HG02973 (cell line): ENCODE data around the gene IL17C.

Experiments used
- ATAC-seq: cut with Tn5 transposase; IDR thresholded peaks from one replicate; pipeline ENCODE4 v1.9.1; 2021; ENCODE audit warnings: moderate library complexity; ENCODE audit not compliant: unreplicated experiment

Gene IL17C

DNA sequence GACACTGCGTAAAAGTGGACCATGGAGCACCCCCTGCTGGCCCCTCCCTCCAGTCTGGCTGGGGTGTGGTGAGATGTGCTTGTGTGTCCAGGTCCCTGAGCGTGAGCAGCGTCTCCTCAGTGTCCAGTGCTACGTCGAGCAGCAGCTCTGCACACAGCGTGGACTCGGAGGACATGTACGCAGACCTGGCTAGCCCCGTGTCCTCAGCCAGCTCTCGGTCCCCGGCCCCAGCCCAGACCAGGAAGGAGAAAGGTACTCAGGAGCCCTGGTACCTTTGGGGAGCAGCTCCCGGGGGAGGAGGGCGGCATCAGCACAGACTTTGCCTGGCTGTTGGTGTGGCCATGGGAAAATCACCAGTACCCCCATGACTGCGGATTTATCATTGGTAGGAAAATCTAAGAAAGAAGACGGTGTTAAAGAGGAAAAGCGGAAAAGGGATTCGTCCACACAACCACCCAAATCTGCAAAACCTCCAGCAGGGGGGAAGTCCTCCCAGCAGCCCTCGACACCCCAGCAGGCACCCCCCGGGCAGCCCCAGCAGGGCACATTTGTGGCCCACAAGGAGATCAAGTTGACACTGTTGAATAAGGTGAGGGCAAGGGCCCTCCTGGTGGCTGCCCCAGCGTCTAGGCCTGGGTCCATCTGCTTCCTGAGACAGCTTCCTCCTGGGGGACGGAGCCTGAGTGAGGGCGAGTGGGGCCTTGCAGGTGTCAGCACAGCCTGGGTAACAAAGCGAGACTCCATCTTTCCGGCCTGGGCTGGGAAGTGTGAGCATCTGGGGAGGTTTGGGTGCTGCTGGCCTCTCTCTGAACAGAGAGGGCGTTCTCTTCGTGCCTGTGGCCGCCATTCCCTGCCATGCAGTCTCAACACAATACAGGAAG is 10.6 kb upstream of the IL17C start:
- no peak for ATAC-seq

DNA sequence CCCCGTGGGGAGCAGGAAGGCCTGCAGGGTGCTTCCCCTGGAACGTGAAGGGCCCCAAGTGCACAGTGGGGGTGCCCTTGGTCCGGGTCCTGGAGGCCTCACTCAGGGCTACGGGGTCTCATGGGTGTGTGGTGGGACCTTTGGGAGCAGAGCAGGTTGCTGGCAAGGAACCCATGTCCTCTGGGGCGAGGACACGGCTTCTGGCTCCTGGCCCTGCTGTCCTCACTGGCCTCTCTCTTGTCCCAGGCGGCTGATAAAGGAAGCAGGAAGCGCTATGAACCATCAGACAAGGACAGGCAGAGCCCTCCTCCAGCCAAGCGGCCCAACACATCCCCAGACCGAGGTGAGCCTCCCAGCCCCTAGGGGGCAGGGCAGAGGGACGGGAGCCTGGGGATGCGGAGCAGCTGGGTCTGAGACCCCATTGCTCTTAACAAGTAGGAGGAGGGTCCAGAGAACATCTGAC is 9.8 kb upstream of the IL17C start:
- ATAC-seq, result no peak

GRCh38 chr16:88629835-88630234 is 8.5 kb upstream of the IL17C start:
- no peak for ATAC-seq

- ATAC-seq, result no peak
Measured at GRCh38 chr16:88630433-88630832, 7.9 kb upstream of the IL17C start.

DNA sequence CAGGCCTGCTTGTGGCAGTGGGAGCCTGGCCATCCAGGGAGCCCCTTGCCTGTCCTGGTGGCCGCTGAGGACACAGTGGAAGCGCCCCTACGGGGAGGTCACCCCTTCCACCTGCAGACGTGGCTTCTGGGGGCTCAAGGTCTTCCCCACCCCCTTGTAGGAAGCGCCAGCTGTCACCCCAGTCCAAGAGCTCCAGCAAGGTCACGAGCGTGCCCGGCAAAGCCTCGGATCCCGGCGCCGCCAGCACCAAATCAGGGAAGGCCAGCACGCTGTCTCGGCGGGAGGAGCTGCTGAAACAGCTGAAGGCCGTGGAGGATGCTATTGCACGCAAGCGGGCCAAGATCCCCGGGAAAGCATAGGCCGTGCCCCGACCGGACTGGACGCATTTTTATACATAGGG is 7.4 kb upstream of the IL17C start:
- no peak for ATAC-seq

DNA sequence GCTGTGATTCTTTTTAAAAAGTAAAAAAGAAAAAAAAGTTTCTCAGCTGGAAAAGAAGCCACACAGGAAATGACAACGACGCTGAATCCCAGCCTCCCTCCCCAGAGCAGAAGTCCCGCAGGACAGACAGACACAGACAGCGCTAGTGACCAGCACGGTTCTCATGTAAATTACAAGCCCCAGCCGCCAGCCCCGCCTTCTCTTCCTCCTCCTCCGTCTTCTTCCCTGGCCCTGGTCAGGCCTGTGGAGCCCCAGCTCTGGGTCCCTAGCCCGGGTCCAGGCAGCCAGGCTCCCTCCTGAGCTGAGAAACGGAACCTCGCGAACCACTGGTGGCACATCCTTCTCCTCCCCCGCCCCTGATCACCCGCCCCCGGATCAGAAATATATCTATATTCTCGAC is 7.0 kb upstream of the IL17C start:
- no peak for ATAC-seq

DNA sequence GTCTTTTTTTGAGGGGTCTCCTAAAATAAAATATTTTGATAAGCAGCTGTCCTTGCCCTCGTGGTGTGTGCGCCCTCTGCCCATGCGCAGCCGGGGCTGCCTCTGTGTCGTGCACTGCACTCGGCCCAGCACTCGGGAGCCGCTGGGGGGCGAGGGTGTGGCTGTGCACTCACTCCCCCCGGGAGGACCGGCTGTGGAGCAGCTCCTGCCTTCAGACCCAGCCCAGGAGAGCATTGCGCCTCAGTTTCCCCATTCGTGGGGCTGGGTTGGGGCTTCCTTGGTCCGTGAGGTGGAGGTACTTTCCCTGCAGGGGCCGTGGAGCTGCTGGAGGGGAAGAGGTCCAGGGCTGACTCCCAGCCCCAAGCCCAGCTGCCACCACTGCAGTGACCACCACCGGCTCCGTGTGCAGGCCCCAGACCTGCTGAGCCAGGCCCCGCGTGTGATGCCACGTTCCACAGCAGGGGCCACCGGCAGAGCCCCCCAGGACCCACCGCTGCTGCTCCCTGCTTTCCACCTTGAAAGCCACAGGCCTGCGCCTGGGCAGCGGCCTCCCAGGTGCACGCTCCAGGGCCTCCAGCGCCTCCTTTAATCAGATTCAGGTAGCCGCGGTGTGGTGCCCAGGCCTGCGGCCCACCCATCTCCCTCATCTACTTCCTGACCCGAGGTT is 6.3 kb upstream of the IL17C start:
- ATAC-seq, result no peak

DNA sequence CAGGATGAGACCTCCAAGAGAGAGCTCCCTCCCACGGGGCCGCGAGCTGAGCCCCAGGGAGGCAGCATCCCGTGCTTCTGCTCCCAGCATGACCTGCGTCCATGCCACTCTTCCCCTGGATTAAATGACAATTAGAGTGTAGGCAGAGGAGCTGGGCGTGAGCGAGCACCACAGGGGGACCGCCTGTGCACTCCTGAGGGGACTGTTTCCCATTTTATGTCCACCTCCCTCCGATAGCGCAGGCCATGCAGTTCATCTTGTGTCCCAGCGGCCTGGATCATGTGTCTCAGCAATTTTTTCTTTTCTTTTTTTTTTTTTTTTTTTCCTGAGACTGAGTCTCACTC is 5.8 kb upstream of the IL17C start:
- no peak for ATAC-seq

- peak; percentile 27 for ATAC-seq
Measured at GRCh38 chr16:88633684-88634140, 4.7 kb upstream of the IL17C start.

DNA sequence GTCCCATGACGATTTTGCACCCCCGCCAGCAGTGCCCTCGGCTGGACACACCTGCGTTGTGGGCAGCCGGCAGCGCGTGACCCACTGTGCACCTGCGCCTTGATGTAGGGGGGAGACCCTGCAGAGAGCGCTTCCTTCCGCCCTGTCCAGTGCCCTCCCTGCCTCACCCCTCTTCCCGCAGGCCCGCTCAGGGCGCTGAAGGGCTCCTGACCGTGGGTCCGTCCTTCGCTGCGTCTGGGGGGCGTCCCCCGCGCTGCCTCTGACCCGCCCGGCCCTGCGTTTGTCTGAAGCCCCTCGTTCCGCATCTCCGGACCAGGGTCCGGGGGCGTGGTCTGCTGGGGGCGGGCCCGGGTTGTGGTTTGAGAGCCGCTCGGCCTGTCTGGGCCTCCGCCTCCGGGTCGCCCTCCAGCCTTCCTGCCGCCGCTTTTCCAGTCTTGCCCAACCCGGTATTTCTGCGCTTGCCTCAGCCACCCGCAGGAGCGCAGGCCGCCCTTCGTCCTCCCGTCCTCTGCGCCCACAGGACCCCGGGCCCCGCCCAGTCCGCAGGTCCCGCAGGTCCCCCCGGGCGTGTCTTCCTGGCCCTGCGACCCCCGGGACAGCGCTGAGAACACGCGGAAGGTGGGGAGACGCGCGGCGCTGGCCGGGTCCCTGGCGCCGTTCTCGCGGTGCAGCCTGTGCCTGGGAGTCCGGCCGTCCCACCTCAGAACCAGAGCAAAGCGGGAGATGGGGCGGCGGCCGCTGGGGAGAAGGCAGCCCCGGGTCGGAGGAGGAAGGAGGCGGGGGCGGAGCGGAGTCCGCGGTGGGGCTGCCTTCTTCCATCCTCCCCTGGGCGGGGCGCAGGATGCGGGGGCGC is 4.0 kb upstream of the IL17C start:
- ATAC-seq, result peak; percentile 40

DNA sequence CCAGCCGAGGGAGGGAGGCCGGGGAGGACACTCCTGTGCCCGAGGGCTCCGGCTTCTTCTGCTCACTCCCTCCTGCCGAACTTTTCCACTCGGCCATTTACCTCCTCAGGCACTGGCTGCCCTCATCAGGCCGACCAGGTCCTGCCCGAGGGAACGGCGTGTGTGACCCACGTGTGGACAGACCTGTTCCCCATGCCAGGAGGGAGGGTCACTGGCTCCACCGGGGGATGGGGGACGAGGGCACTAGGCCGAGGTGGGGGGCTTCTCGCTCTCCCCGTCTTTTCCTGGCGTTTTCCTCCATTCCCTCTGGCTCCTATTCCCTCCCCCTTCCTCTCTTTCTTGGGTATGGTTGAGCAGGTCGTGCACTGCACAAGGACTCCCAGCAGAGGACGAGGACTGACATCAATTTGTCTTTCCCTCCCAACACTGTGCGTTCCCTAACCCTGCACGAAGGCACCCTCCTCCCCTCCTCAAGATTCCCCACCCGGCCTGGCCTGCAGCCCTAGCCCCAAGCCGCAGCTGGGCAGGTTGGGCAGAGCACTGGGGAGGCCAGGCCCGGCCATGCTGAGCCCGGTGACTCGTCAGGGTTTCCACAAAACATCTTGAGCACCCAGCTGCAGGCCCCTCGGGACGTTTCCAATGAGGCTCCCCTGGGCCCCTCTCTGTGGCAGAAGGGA is 3.2 kb upstream of the IL17C start:
- no peak for ATAC-seq

DNA sequence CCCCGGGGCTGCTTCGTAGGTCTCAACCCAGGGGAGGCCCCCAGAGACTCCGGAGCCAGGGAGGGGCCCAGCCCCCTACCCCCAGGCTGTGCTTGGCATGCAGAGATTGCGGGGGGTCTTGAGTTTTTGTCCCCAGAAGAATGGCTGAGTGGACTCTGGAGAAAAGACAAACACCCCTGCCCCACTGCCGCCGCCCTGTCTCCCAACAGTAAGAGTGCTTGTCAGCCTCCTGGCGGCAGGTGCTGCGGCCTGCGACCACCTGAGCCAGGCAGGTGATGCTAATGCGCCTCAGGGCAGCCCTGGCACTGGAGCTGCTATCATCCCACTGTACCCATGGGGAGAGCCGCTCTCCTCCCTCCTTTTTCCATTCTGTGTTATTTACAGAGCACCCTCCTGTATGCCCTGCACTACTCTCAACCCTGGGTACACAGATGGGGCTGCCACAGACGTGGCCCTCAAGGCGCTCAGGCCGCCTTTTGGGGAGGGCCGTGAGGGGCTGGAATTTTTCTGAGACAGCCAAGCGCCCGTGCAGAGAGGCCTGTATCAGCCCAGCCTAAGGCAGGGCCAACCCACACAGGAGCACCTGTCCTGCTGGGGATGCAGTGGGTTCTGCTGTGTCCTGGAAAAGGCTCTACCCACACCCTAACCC is 2.6 kb upstream of the IL17C start:
- ATAC-seq, result no peak

DNA sequence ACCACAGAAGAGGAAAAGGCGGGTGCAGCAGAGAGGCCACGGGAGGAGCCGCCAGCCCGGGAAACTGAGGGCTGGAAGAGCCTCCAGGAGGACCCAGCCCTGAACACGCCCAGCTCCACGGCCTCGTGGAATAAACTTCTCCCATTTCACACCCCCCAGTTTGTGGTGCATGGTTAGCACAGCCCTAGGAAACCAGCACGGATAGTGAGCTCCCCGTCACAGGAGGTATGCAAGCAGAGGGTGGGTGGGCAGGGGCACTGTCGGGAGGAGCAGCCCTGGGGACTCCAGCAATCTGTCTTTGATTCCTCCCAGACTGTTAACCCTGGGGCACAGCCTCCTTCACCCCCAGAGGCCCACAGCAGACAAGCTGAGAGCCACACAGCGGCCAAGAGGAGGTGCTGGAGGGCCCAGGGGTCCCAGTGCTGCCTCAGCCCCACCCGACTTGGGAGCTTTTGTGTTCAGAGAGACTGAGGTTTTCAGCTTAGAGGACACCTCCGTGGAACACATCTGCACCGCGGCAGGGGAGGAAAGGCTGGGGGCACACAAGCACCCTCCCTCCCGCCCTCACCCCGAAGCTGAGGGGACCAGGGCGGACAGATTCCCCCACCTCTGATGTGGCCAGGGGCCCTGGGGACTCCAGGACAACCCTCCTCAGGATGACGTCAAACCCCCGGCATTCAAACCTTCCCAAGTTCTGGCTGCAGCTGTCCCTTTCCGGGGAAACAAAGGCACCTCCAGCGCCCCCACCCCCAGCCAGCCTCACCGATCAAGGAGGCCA is 1.7 kb upstream of the IL17C start:
- ATAC-seq, result no peak

DNA sequence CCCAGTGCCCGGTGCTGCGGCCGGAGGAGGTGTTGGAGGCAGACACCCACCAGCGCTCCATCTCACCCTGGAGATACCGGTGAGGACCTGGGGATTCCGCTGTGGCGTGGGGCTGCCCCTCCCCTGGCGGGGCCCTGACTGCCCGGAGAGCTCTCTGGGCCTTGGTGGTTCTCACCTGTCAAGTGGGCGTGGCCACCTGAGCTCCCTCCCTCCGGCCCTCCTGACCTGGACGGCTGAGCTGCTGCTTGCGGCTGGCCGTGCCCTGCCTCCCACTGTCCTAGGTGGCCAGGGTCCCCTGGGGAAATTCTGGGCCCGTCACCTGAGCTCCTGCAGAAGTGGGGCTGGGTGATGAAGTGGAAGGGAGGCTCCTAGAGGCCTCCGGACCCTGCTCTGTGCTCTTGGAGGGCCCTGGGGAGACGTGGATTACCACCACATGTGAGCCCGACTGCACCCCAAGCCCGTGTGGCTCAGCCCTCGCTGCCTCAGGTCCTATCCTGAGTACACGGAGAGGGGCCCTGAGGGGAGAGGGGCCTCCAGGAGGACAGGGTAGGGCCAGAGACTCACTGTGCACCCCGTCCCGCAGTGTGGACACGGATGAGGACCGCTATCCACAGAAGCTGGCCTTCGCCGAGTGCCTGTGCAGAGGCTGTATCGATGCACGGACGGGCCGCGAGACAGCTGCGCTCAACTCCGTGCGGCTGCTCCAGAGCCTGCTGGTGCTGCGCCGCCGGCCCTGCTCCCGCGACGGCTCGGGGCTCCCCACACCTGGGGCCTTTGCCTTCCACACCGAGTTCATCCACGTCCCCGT is 1.1 kb downstream of the IL17C start:
- no peak for ATAC-seq

GRCh38 chr16:88640039-88640495 is 1.7 kb downstream of the IL17C start:
- ATAC-seq, result no peak

- no peak for ATAC-seq
Measured at GRCh38 chr16:88640498-88641247, 2.3 kb downstream of the IL17C start.

- ATAC-seq, result no peak
Measured at GRCh38 chr16:88642881-88643643, 4.7 kb downstream of the IL17C start.
